OCI-LY1 (cell line): Measurements from ENCODE around the gene MED13L.

Source experiments
- H2AFZ ChIP-seq: fragments of 200-600 bp; sonication (generic), shearing (Covaris generic); 2 replicates; pipeline ENCODE4 v1.6.0; 2014; ENCODE audit warnings: antibody characterized with exemption, mild to moderate bottlenecking, low read length
- H3F3A ChIP-seq: fragments of 200-600 bp; sonication (generic), shearing (Covaris generic); 2 replicates; pipeline ENCODE4 v1.6.0; 2014; ENCODE audit warnings: mild to moderate bottlenecking, antibody characterized with exemption, low read length, moderate library complexity; ENCODE audit not compliant: insufficient read depth
- H3K27ac ChIP-seq: fragments of 200-600 bp; sonication (generic); 2 replicates; pipeline ENCODE4 v1.5.1; 2014; ENCODE audit warnings: low read length, mixed run types, mild to moderate bottlenecking, low read depth; ENCODE audit not compliant: poor library complexity, severe bottlenecking
- H3K27me3 ChIP-seq: fragments of 200-600 bp; sonication (generic); 2 replicates; pipeline ENCODE4 v1.6.0; 2014; ENCODE audit warnings: antibody characterized with exemption, mild to moderate bottlenecking, low read length, moderate library complexity; ENCODE audit not compliant: insufficient read depth
- H3K36me3 ChIP-seq: fragments of 200-600 bp; sonication (generic); 2 replicates; pipeline ENCODE4 v1.6.1; 2014; ENCODE audit warnings: mild to moderate bottlenecking, antibody characterized with exemption, low read length, moderate library complexity, mixed read lengths; ENCODE audit not compliant: insufficient read depth
- H3K4me1 ChIP-seq: fragments of 200-600 bp; sonication (generic); 2 replicates; pipeline ENCODE4 v1.5.1; 2014; ENCODE audit warnings: mild to moderate bottlenecking, low read length, moderate library complexity; ENCODE audit not compliant: insufficient read depth, severe bottlenecking
- H3K4me2 ChIP-seq: fragments of 200-600 bp; sonication (generic), shearing (Covaris generic); 2 replicates; pipeline ENCODE4 v1.6.1; 2014; ENCODE audit warnings: low read length
- H3K4me3 ChIP-seq: fragments of 200-600 bp; sonication (generic); 2 replicates; pipeline ENCODE4 v1.5.1; 2014; ENCODE audit warnings: low read length, low read depth, mild to moderate bottlenecking, mixed read lengths; ENCODE audit not compliant: poor library complexity, severe bottlenecking
- H3K79me2 ChIP-seq: fragments of 200-600 bp; shearing (Covaris generic); 2 replicates; pipeline ENCODE4 v1.6.1; 2016; ENCODE audit warnings: mixed run types, low read length, mixed read lengths; ENCODE audit not compliant: insufficient read depth
- H3K9ac ChIP-seq: fragments of 200-600 bp; sonication (generic), shearing (Covaris generic); 2 replicates; pipeline ENCODE4 v1.6.1; 2014; ENCODE audit warnings: mild to moderate bottlenecking, low read length, mixed read lengths
- H3K9me2 ChIP-seq: fragments of 200-600 bp; sonication (generic), shearing (Covaris generic); 2 replicates; pipeline ENCODE4 v1.6.1; 2014; ENCODE audit warnings: low read depth, mild to moderate bottlenecking, low read length, mixed read lengths
- H3K9me3 ChIP-seq: fragments of 200-600 bp; shearing (Covaris generic); 2 replicates; pipeline ENCODE4 v1.6.1; 2014; ENCODE audit warnings: low read length, mixed read lengths
- H4K20me1 ChIP-seq: fragments of 200-600 bp; sonication (generic), shearing (Covaris generic); 2 replicates; pipeline ENCODE4 v1.6.0; 2016; ENCODE audit warnings: mild to moderate bottlenecking, low read length; ENCODE audit not compliant: insufficient read depth
- CTCF ChIP-seq: fragments of 200-600 bp; sonication (generic), shearing (Covaris generic); IDR thresholded peaks from 2 replicates; pipeline ENCODE4 v1.5.1; 2017; ENCODE audit warnings: mild to moderate bottlenecking, antibody characterized with exemption, low read length, moderate library complexity, mixed read lengths
- EZH2 ChIP-seq: fragments of 200-600 bp; sonication (generic), shearing (Covaris generic); IDR thresholded peaks from 2 replicates; pipeline ENCODE4 v1.8.0; 2017; ENCODE audit warnings: borderline replicate concordance, mixed run types, mild to moderate bottlenecking, antibody characterized with exemption, low read length, moderate library complexity, mixed read lengths

MED13L gene

DNA sequence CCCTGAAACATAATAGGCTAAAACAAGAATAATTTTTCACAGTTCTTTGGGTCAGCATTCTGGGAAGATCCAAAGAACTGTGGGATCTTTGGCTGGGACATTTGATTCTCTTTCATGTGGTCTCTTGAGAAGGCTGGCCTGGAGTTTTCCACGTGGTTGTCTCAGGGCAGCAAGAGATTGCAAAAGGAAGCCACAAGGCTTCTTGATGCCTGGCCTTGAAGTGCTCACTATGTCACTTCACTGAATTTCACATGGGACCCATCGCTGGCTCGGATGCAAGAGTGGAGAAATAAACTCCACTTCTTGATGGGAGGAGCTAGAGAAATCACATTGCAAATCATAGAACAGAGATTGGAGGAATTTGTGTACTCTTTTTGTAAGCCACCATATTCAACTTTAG lies 343.4 kb downstream of the MED13L start:
- H3K79me2 ChIP-seq = no peaks in the 10 kb centered on the region
- no peaks in the 10 kb centered on the region for H3K36me3 ChIP-seq
- H3K4me2 ChIP-seq = no peak overlapping the region
- H2AFZ ChIP-seq = no peak overlapping the region
- H3F3A ChIP-seq = no peaks in the 10 kb centered on the region
- H3K9ac ChIP-seq = no peak overlapping the region
- H4K20me1 ChIP-seq = no peaks in the 10 kb centered on the region
- H3K9me2 ChIP-seq = no peaks in the 10 kb centered on the region
- no peaks in the 10 kb centered on the region for H3K4me1 ChIP-seq
- H3K4me3 ChIP-seq = no peak overlapping the region
- no peaks in the 10 kb centered on the region; the same call in 1 of the 2 replicates for H3K27me3 ChIP-seq
- TF ChIP-seq CTCF = no peak
- TF ChIP-seq EZH2 = no peak
- peaks cover 7% of the 10 kb centered on the region for H3K9me3 ChIP-seq
- no peak overlapping the region for H3K27ac ChIP-seq

- no peaks in the 10 kb centered on the region for H3K4me1 ChIP-seq
- H3K9me3 ChIP-seq = no peaks in the 10 kb centered on the region
- H3K27me3 ChIP-seq = no peaks in the 10 kb centered on the region
- no peak for TF ChIP-seq CTCF
- no peak for TF ChIP-seq EZH2
- no peaks in the 10 kb centered on the region for H3F3A ChIP-seq
- no peak overlapping the region for H3K9ac ChIP-seq
- H3K79me2 ChIP-seq = no peaks in the 10 kb centered on the region
- no peak overlapping the region for H3K4me2 ChIP-seq
- no peak overlapping the region for H2AFZ ChIP-seq
- no peaks in the 10 kb centered on the region for H3K36me3 ChIP-seq
- no peak overlapping the region for H3K4me3 ChIP-seq
- H3K9me2 ChIP-seq = no peaks in the 10 kb centered on the region
- H4K20me1 ChIP-seq = no peaks in the 10 kb centered on the region
- H3K27ac ChIP-seq = no peak overlapping the region
Observed at GRCh38 chr12:115932066-115932465, 345.4 kb downstream of the MED13L start.

DNA sequence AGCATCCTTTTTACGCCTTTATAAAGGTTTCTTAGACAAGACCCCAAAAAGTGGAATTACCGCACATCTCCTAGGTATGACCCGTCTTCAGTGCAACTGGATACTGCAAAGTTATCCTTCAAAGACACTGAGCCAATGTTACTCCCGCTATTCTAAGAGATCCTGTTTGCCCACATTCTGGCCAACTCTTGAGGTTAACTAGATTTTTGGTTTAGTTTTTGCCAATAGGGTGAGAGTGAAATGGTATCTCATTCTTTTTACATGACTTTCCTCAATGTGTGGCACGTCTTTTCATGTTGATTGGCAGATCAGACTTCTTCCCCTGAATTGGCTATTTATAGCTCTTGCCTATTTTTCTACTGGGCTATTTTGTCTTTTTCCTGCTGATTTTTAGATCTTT lies 347.2 kb downstream of the MED13L start:
- Histone ChIP-seq H3K9ac (no peak overlapping the region), H3K4me3 (no peak overlapping the region), H3K4me1 (no peaks in the 10 kb centered on the region), H3K27ac (no peak overlapping the region), H3K9me2 (no peaks in the 10 kb centered on the region), H3K9me3 (no peaks in the 10 kb centered on the region), H3F3A (no peaks in the 10 kb centered on the region), H3K4me2 (no peak overlapping the region), H3K79me2 (no peaks in the 10 kb centered on the region), H3K27me3 (no peaks in the 10 kb centered on the region), H4K20me1 (no peaks in the 10 kb centered on the region), H3K36me3 (no peaks in the 10 kb centered on the region), H2AFZ (no peak overlapping the region)
- no peak for TF ChIP-seq EZH2
- no peak for TF ChIP-seq CTCF
